Erythroblast (primary cell): ENCODE measurements around the gene CHD5.
"Not testable (repeated sequence)": the region's sequence is repeated elsewhere in the genome, so short reads cannot be mapped to it uniquely, and the experiment has no call there.

ENCODE experiments used
- GATA1 ChIP-seq: IDR thresholded peaks from 2 replicates; pipeline ENCODE4 v1.6.1; 2011; ENCODE audit warnings: low read depth, mild to moderate bottlenecking, control low read depth, low read length, moderate library complexity
- POLR2A ChIP-seq: IDR thresholded peaks from 2 replicates; pipeline ENCODE4 v1.6.1; 2011; ENCODE audit warnings: mild to moderate bottlenecking, low read length

DNA sequence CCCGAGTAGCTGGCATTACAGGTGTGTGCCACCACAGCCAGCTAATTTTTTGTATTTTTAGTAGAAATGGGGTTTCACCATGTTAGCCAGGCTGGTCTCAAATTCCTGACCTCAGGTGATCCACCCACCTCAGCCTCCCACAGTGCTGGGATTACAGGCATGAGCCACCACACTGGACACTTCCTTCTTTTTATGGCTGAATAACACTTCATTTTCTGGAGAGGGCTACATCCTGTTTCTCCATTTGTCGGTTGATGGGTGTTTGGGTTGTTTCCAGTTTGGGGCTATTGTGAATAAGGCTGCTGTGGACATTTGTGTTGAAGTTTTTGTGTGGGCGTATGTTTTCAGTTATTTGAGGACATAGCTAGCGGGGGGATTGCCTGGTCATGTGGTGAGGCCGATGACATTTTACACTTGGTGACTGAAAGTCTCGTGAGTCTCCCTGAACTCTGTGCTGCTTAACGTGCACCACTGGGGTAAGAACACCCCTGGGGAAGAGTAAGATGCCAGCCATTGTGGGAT, 116.5 kb downstream of the CHD5 start:
- not testable (repeated sequence) for TF ChIP-seq POLR2A, GATA1
